IMR-90 (cell line): Measurements from ENCODE around the gene ZSWIM5. TPM values are rescaled to one million over a fixed set of nuclear protein-coding genes. Genes with fewer than 3 reads are reported as not detected.

Source experiments
- ATAC-seq: fragments of 200-7000 bp; cut with Tn5 transposase; 2 replicates; pipeline ENCODE4 v1.9.1; 2020; ENCODE audit warnings: low read depth, mild to moderate bottlenecking, moderate library complexity
- BruUV-seq: library from RNA; stranded (reverse); fragments of 400-500 nt; replicated peaks from 2 replicates; lab custom pipeline; 2021; lab: Mats Ljungman, UMichigan
- CTCF ChIA-PET: fragments of 300-600 bp; formaldehyde crosslinking; extraction: SDS; loops from one replicate; lab custom pipeline; 2021; ENCODE audit warnings: antibody characterized with exemption; lab: Yijun Ruan, JAX
- POLR2A ChIA-PET: fragments of 300-600 bp; sonication (Branson Sonifier 250); formaldehyde crosslinking; loops from one replicate; lab custom pipeline; 2022; ENCODE audit warnings: antibody characterized with exemption; ENCODE audit not compliant: unreplicated experiment; lab: Charles Lee
- DNase-seq: peaks from one replicate; pipeline ENCODE4 v3.0.0; 2013
- H2AFZ ChIP-seq: replicated peaks from 2 replicates; pipeline ENCODE3; 2013; ENCODE audit warnings: low read length, mild to moderate bottlenecking; ENCODE audit not compliant: poor library complexity
- H2AK5ac ChIP-seq: 2 replicates; pipeline ENCODE4 v1.6.1; 2013; ENCODE audit warnings: low read depth, low read length, inconsistent platforms
- H2AK9ac ChIP-seq: replicated peaks from 2 replicates; pipeline ENCODE3; 2013; ENCODE audit warnings: mild to moderate bottlenecking, low read depth, low read length, moderate library complexity; ENCODE audit not compliant: poor library complexity
- H2BK120ac ChIP-seq: 2 replicates; pipeline ENCODE4 v1.6.1; 2013; ENCODE audit warnings: low read depth, low read length, inconsistent platforms
- H2BK15ac ChIP-seq: 3 replicates; pipeline ENCODE4 v1.6.1; 2013; ENCODE audit warnings: low read depth, low read length, inconsistent platforms
- H2BK20ac ChIP-seq: 2 replicates; pipeline ENCODE4 v1.6.1; 2013; ENCODE audit warnings: low read depth, mild to moderate bottlenecking, inconsistent platforms, low read length, moderate library complexity
- H2BK5ac ChIP-seq: 2 replicates; pipeline ENCODE4 v1.6.1; 2013; ENCODE audit warnings: mild to moderate bottlenecking, low read depth, low read length, inconsistent platforms; ENCODE audit not compliant: poor library complexity, severe bottlenecking
- H3K14ac ChIP-seq: replicated peaks from 2 replicates; pipeline ENCODE4 v1.6.1; 2013; ENCODE audit warnings: low read depth, low read length, inconsistent platforms
- H3K18ac ChIP-seq: 2 replicates; pipeline ENCODE4 v1.6.1; 2013; ENCODE audit warnings: low read depth, low read length, control low read depth
- H3K23ac ChIP-seq: 2 replicates; pipeline ENCODE4 v1.6.1; 2013; ENCODE audit warnings: low read depth, low read length, inconsistent platforms
- H3K27ac ChIP-seq: 2 replicates; pipeline ENCODE4 v1.5.1; 2013; ENCODE audit warnings: mild to moderate bottlenecking, control low read depth, low read length; ENCODE audit not compliant: insufficient read depth
- H3K27me3 ChIP-seq: 2 replicates; pipeline ENCODE4 v1.6.1; 2013; ENCODE audit warnings: low read length; ENCODE audit not compliant: control insufficient read depth, insufficient read depth
- H3K36me3 ChIP-seq: 2 replicates; pipeline ENCODE4 v1.6.1; 2013; ENCODE audit warnings: low read length, mixed read lengths; ENCODE audit not compliant: control insufficient read depth, insufficient read depth
- H3K4ac ChIP-seq: 2 replicates; pipeline ENCODE4 v1.6.1; 2013; ENCODE audit warnings: low read depth, low read length, inconsistent platforms
- H3K4me1 ChIP-seq: 2 replicates; pipeline ENCODE4 v1.6.1; 2013; ENCODE audit warnings: low read length, mixed read lengths; ENCODE audit not compliant: control insufficient read depth, insufficient read depth
- H3K4me2 ChIP-seq: 2 replicates; pipeline ENCODE4 v1.6.1; 2013; ENCODE audit warnings: low read depth, mild to moderate bottlenecking, control low read depth, low read length, moderate library complexity
- H3K4me3 ChIP-seq: 2 replicates; pipeline ENCODE4 v1.5.1; 2013; ENCODE audit warnings: low read depth, mild to moderate bottlenecking, control low read depth, low read length, moderate library complexity; ENCODE audit not compliant: insufficient read depth
- H3K56ac ChIP-seq: 2 replicates; pipeline ENCODE4 v1.6.1; 2013; ENCODE audit warnings: low read length, inconsistent platforms; ENCODE audit not compliant: insufficient read depth; ENCODE audit errors: extremely low read depth
- H3K79me1 ChIP-seq, 2 experiments: 2 replicates each; pipeline ENCODE4 v1.6.1; 2013; ENCODE audit warnings: low read length in 2 of 2, inconsistent platforms in 1 of 2, low read depth in 1 of 2
- H3K9ac ChIP-seq: 2 replicates; pipeline ENCODE4 v1.6.1; 2013; ENCODE audit warnings: low read depth, low read length, control low read depth
- H3K9me1 ChIP-seq: 2 replicates; pipeline ENCODE4 v1.6.1; 2013; ENCODE audit warnings: low read length, inconsistent platforms; ENCODE audit not compliant: insufficient read depth
- H3K9me3 ChIP-seq: 2 replicates; pipeline ENCODE4 v1.6.1; 2013; ENCODE audit warnings: low read length; ENCODE audit not compliant: control insufficient read depth, insufficient read depth
- H4K20me1 ChIP-seq: 2 replicates; pipeline ENCODE4 v1.6.1; 2013; ENCODE audit warnings: low read length, inconsistent platforms; ENCODE audit not compliant: insufficient read depth
- H4K5ac ChIP-seq: 2 replicates; pipeline ENCODE4 v1.6.1; 2013; ENCODE audit warnings: mild to moderate bottlenecking, low read depth, low read length, control low read depth
- H4K8ac ChIP-seq, 2 experiments: 2 replicates each; pipeline ENCODE4 v1.6.1; 2013; ENCODE audit warnings: low read depth in 2 of 2, low read length in 2 of 2, control low read depth in 1 of 2, inconsistent platforms in 1 of 2
- H4K91ac ChIP-seq: 2 replicates; pipeline ENCODE4 v1.6.1; 2013; ENCODE audit warnings: low read depth, low read length, inconsistent platforms; ENCODE audit not compliant: insufficient read depth
- CEBPB ChIP-seq: IDR thresholded peaks from 2 replicates; pipeline ENCODE4 v1.6.1; 2012; ENCODE audit warnings: low read depth, low read length, improper control_type of control experiment
- ELK1 ChIP-seq: fragments of 150-350 bp; IDR thresholded peaks from 2 replicates; pipeline ENCODE4 v1.6.1; 2016; ENCODE audit warnings: low read depth, mild to moderate bottlenecking, low read length, moderate library complexity, borderline replicate concordance
- WGBS, 2 experiments: methylation state at CpG; one replicate each; pipeline versions ENCODE4 v1.1.5 to v1.1.7; 2013; ENCODE audit warnings: missing lambda C conversion rate in 2 of 2; ENCODE audit not compliant: insufficient read length in 1 of 2; ENCODE audit errors: extremely low coverage in 2 of 2; 5-methylcytosine and 5-hydroxymethylcytosine counted together
- dilution Hi-C: fragments of 300-500 bp; cut with HindIII; formaldehyde crosslinking; loops from one replicate; pipeline ENCODE4 v1.14.3; 2018; ENCODE audit warnings: low sequenced_read_pairs; ENCODE audit not compliant: unreplicated experiment
- in situ Hi-C: fragments of 300-500 bp; cut with MboI; formaldehyde crosslinking; loops from 3 replicates; pipeline ENCODE4 v1.14.3; 2019; ENCODE audit warnings: low sequenced_read_pairs, inconsistent platforms, mixed read lengths
- intact Hi-C: fragments of 100-400 bp; cut with micrococcal nuclease; formaldehyde crosslinking; loops from 2 replicates; pipeline ENCODE4 v1.10.0; 2022
- polyA plus RNA-seq, 3 experiments: library from polyadenylated mRNA; depleted of rRNA; stranded (reverse); fragments of >200 nt; gene quantifications; 2 replicates each; pipeline ENCODE4 v1.2.3, GENCODE V29; 2012; ENCODE audit warnings: low replicate concordance in 1 of 3
- total RNA-seq: library from RNA; depleted of rRNA; stranded (reverse); fragments of >200 nt; gene quantifications from 2 replicates; pipeline ENCODE4 v1.2.3, GENCODE V29; 2012

Gene ZSWIM5
- total and polyA plus RNA-seq, 2 of the 4 experiments (the other 2 are of a cell fraction) = under 0.01 to 0.03 TPM

GRCh38 chr1:45177452-45177851, 29.0 kb downstream of the ZSWIM5 start:
- H3K36me3 ChIP-seq = no peaks in the 10 kb centered on the region
- BruUV-seq = no TSS peak
- no peak overlapping the region for H3K9ac ChIP-seq
- no peaks in the 10 kb centered on the region for H3K4me1 ChIP-seq
- H4K5ac ChIP-seq = no peak overlapping the region
- in situ Hi-C loops (no loop called here), dilution Hi-C loops (no loop called here), intact Hi-C loops (no loop called here)
- no peak overlapping the region for H4K8ac ChIP-seq
- no peak overlapping the region for H3K14ac ChIP-seq
- no peak overlapping the region for H3K23ac ChIP-seq
- no peak overlapping the region for H2BK15ac ChIP-seq
- no peak overlapping the region for H3K27ac ChIP-seq
- DNase-seq = peak; percentile 1
- ChIA-PET CTCF (no interaction called here), POLR2A (no interaction called here)
- H2AFZ ChIP-seq = no peak overlapping the region
- no peak overlapping the region for H2BK20ac ChIP-seq
- no peak overlapping the region for H2AK5ac ChIP-seq
- H3K4ac ChIP-seq = no peak overlapping the region
- H3K18ac ChIP-seq = no peak overlapping the region
- H3K4me2 ChIP-seq = no peak overlapping the region
- no CpG with 5 or more reads among the region's 1 CpG for WGBS, 2 experiments
- no peaks in the 10 kb centered on the region for H3K9me3 ChIP-seq
- no peak overlapping the region for H2AK9ac ChIP-seq
- H4K20me1 ChIP-seq = no peaks in the 10 kb centered on the region
- no peaks in the 10 kb centered on the region; the same call in 1 of the 2 replicates for H3K27me3 ChIP-seq
- no peak overlapping the region for H3K56ac ChIP-seq
- H2BK120ac ChIP-seq = no peak overlapping the region
- no peak overlapping the region for H4K91ac ChIP-seq
- H2BK5ac ChIP-seq = no peak overlapping the region
- no peak overlapping the region for H3K4me3 ChIP-seq
- ATAC-seq = no peak
- no peaks in the 10 kb centered on the region for H3K9me1 ChIP-seq
- H3K79me1 ChIP-seq = no peaks in the 10 kb centered on the region
- TF ChIP-seq CEBPB (peak; percentile 59; the same call in 1 of the 2 replicates), ELK1 (no peak)
